Stomach (tissue), 19 donors: Measurements from ENCODE around the gene MAGIX. TPM values are rescaled to one million over a fixed set of nuclear protein-coding genes. Genes with fewer than 3 reads are reported as not detected.
A peak's percentile ranks its signal among the peaks of the same experiment; 100 is the strongest.

Experiments used
- DNase-seq, 2 donors: peaks; one replicate each; pipeline versions ENCODE4 v3.0.0 to v3.0.0-alpha.2; 2013 to 2019
- H3K27ac ChIP-seq, 5 donors: fragments of 200-600 bp in 4 of 5; sonication (generic) in 4 of 5; one replicate each; pipeline ENCODE4 v1.5.1; 2013 to 2019; ENCODE audit warnings: mild to moderate bottlenecking in 1 of 5, moderate library complexity in 1 of 5
- H3K27me3 ChIP-seq, 3 donors: fragments of 200-600 bp; sonication (generic); one replicate each; pipeline ENCODE4 v1.5.1; 2017 to 2019; ENCODE audit warnings: mixed run types in 1 of 3
- H3K36me3 ChIP-seq, 4 donors: fragments of 200-600 bp; sonication (generic); 1 replicate in 3 of 4; 2 replicates in 1 of 4; pipeline ENCODE4 v1.5.1; 2016 to 2019
- H3K4me1 ChIP-seq, 4 donors: fragments of 200-600 bp; sonication (generic); one replicate each; pipeline ENCODE4 v1.5.1; 2016 to 2019
- H3K4me3 ChIP-seq, 4 donors: fragments of 200-600 bp; sonication (generic) in 3 of 4; one replicate each; pipeline ENCODE4 v1.5.1; 2016 to 2019; ENCODE audit warnings: mild to moderate bottlenecking in 1 of 4
- H3K9me3 ChIP-seq, 4 donors: fragments of 200-600 bp; sonication (generic); one replicate each; pipeline ENCODE4 v1.5.1; 2016 to 2019
- EP300 ChIP-seq: sonication (generic); formaldehyde crosslinking; IDR thresholded peaks from one replicate; pipeline ENCODE4 v1.6.1; 2017; ENCODE audit warnings: antibody characterized with exemption
- POLR2A ChIP-seq, 4 donors: fragments of 450-650 bp; IDR thresholded peaks; one replicate each; pipeline ENCODE4 v1.6.1; 2016; ENCODE audit warnings: antibody characterized with exemption in 4 of 4, control low read depth in 2 of 4, mild to moderate bottlenecking in 1 of 4, moderate library complexity in 1 of 4
- POLR2AphosphoS5 ChIP-seq, 3 donors: sonication (generic); formaldehyde crosslinking; IDR thresholded peaks; one replicate each; pipeline ENCODE4 v1.6.1; 2016; ENCODE audit warnings: antibody characterized with exemption in 3 of 3
- WGBS, 5 donors: extraction: QIAGEN DNeasy Blood & Tissue Kit in 3 of 5; methylation state at CpG; one replicate each; pipeline versions ENCODE4 v1.1.5 to v1.1.7; 2013 to 2018; 5-methylcytosine and 5-hydroxymethylcytosine counted together
- intact Hi-C: fragments of 100-400 bp; cut with DNase I; formaldehyde crosslinking; loops from one replicate; pipeline ENCODE4 v1.15.1; 2023; ENCODE audit warnings: low total_unique reads
- long read RNA-seq, 10 donors: transcript quantifications; one replicate each; lab custom pipeline, GENCODE V29; 2026
- polyA plus RNA-seq, 3 donors: library from polyadenylated mRNA; stranded (reverse); fragments of 200-250 nt; gene quantifications; one replicate each; pipeline ENCODE4 v1.2.3, GENCODE V29; 2013
- total RNA-seq, 5 donors: library from RNA; depleted of rRNA; stranded (reverse); fragments of >200 nt; gene quantifications; one replicate each; pipeline versions ENCODE4 v1.1.0 to v1.2.3, GENCODE V29; 2014 to 2016
- TF ChIP-seq, protein P1 (sequence below), 7 experiments: fragments of 450-650 bp in 4 of 7; fragments of 200-600 bp in 3 of 7; sonication (generic) in 3 of 7; IDR thresholded peaks; one replicate each; pipeline ENCODE4 v1.5.1; 2016 to 2019; ENCODE audit warnings: antibody characterized with exemption in 7 of 7, control low read depth in 2 of 7, mild to moderate bottlenecking in 1 of 7
- donor health status: healthy with polysubstance abuse.
- donor health status: Bipolar disorder and iron deficiency.
- donor health status: healthy.

Gene MAGIX
- total RNA-seq (10 to 100 TPM in 3 of 5 donors, 1 to 10 TPM in 2; 4.7 to 43.2 (median 10.3) TPM), polyA plus RNA-seq (10 to 100 TPM; 18.9 to 41.1 (median 35.0) TPM)
- long read RNA-seq, donor 1: 0 reads
- long read RNA-seq, donor 2: 0 reads
- long read RNA-seq, donor 3: 0 reads
- long read RNA-seq, donor 4: 0 reads
- long read RNA-seq, donor 5, partial matches to known transcripts: 0 of 1 reads
- long read RNA-seq, donor 5, other reads (novel, unspliced or antisense): 0 of 1 reads
- long read RNA-seq, donor 6: 0 reads
- long read RNA-seq, donor 7, partial matches to known transcripts: 0 of 1 reads
- long read RNA-seq, donor 7, other reads (novel, unspliced or antisense): 0 of 1 reads
- long read RNA-seq, donor 8, partial matches to known transcripts: 0 of 2 reads
- long read RNA-seq, donor 8, other reads (novel, unspliced or antisense): 0 of 2 reads
- long read RNA-seq, donor 9, partial matches to known transcripts: 0 of 1 reads
- long read RNA-seq, donor 9, other reads (novel, unspliced or antisense): 0 of 1 reads
- long read RNA-seq, donor 10: 0 reads

DNA sequence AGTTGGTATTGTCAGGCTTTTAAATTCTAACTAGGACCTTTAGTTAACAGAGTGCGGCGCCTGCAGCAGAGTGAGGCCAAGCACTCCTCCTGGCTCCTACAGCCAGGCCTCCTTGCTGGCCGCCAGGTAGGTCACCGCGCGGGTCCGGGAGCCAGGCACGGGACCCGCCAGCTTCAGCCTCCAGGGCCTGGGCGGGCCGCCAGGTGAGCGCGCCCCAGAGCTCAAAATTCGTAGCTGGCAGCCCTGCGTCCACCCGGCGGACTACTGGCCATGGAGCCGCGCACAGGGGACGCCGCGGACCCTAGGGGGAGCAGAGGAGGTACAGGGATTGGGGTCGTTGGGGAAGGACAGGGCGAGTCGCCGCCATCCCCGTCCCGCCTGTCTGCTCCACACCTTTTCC is at the start of gene MAGIX:
MAGIX (plus strand) TSS at position 139 of the 400 bp plus-strand sequence; CDS start at position 271, 132 bp downstream.
- Histone ChIP-seq H3K4me1 (peaks cover 4 to 29% (median 20%) of the 10 kb centered on the region in 4 donors), H3K27me3 (no peaks in the 10 kb centered on the region), H3K27ac (peak within 1 kb of the TSS; percentile 90 to 94 (median 92)), H3K4me3 (peak within 1 kb of the TSS; percentile 38 to 45 (median 42)), H3K36me3 (no peaks in the 10 kb centered on the region), H3K9me3 (no peaks in the 10 kb centered on the region)
- intact Hi-C loops: no loop called here
- DNase-seq: peak; percentile 51 to 71
- TF ChIP-seq EP300 (no peak), POLR2A (IDR thresholded peaks at IDR 0.05) (no peak), POLR2AphosphoS5 (IDR thresholded peaks at IDR 0.05) (no peak)
- TF ChIP-seq, protein P1, sequence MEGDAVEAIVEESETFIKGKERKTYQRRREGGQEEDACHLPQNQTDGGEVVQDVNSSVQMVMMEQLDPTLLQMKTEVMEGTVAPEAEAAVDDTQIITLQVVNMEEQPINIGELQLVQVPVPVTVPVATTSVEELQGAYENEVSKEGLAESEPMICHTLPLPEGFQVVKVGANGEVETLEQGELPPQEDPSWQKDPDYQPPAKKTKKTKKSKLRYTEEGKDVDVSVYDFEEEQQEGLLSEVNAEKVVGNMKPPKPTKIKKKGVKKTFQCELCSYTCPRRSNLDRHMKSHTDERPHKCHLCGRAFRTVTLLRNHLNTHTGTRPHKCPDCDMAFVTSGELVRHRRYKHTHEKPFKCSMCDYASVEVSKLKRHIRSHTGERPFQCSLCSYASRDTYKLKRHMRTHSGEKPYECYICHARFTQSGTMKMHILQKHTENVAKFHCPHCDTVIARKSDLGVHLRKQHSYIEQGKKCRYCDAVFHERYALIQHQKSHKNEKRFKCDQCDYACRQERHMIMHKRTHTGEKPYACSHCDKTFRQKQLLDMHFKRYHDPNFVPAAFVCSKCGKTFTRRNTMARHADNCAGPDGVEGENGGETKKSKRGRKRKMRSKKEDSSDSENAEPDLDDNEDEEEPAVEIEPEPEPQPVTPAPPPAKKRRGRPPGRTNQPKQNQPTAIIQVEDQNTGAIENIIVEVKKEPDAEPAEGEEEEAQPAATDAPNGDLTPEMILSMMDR (IDR thresholded peaks at IDR 0.05): no peak
- 31 to 58% (median 52%) methylated on average over 2 to 28 of the region's 28 CpGs for WGBS, 5 donors

DNA sequence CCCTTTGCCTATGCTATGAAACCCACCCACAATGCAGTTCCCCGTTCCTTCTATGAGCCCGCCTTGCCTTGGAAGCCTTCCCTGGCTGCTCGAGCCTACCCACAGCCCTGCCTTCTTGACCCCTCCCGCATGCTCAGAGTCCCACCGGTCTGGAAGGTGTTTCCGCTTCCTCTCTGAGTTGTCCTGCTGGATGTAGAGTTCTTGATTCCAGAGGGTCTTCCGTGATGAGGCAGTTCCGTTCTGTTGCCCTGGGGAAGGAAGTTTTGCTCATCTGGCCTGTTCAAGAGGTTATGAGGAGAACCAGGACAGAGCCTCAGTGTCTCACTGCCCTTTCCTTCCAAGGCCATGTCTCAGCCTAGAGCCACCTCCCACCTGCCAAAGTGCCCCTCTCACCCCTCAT is 46.5 kb upstream of the MAGIX start:
- no peak for TF ChIP-seq POLR2AphosphoS5 (IDR thresholded peaks at IDR 0.05)
- TF ChIP-seq EP300: no peak
- TF ChIP-seq, protein P1 (IDR thresholded peaks at IDR 0.05): no peak
- TF ChIP-seq POLR2A (IDR thresholded peaks at IDR 0.05): no peak
- Histone ChIP-seq H3K4me1 (no peaks in the 10 kb centered on the region), H3K36me3 (peaks cover 17 to 93% (median 86%) of the 10 kb centered on the region in 4 donors), H3K27ac (no peak overlapping the region), H3K4me3 (no peak overlapping the region), H3K27me3 (no peaks in the 10 kb centered on the region), H3K9me3 (no peaks in the 10 kb centered on the region)
- WGBS, 5 donors: 78 to 86% (median 85%) methylated on average over 8 of the region's 8 CpGs
- intact Hi-C loops: no loop called here
- no peak for DNase-seq

DNA sequence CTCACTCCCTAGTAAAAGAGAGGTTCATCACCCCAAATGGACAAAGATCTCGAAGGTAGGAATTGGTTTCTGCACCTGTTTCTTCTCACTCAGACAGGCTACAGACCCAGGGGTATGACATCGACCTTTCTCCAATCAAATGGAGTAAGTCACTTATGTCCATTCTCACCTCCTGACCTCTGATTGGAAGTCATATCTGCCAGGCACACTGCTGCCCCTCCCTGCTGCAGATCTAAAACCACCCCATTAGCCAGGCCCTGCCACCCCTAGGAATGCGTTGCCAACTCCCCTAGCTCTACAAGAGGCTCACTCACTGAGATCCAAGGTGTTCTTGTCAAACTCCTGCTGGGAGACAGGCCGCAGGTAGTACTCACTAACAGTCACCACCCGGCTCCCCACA is 45.8 kb upstream of the MAGIX start:
- peaks cover 17 to 96% (median 89%) of the 10 kb centered on the region in 4 donors for H3K36me3 ChIP-seq
- no peaks in the 10 kb centered on the region for H3K27me3 ChIP-seq
- no peak for DNase-seq
- TF ChIP-seq EP300: no peak
- TF ChIP-seq POLR2A (IDR thresholded peaks at IDR 0.05): no peak
- TF ChIP-seq POLR2AphosphoS5 (IDR thresholded peaks at IDR 0.05): no peak
- TF ChIP-seq, protein P1 (IDR thresholded peaks at IDR 0.05): no peak
- H3K27ac ChIP-seq: no peak overlapping the region
- 75 to 100% (median 87%) methylated on average over 3 to 5 of the region's 5 CpGs for WGBS, 5 donors
- no peaks in the 10 kb centered on the region for H3K9me3 ChIP-seq
- no peak overlapping the region for H3K4me3 ChIP-seq
- H3K4me1 ChIP-seq: peaks cover 0 to under 1% (median 0%) of the 10 kb centered on the region in 4 donors
- intact Hi-C loops: no loop called here

DNA sequence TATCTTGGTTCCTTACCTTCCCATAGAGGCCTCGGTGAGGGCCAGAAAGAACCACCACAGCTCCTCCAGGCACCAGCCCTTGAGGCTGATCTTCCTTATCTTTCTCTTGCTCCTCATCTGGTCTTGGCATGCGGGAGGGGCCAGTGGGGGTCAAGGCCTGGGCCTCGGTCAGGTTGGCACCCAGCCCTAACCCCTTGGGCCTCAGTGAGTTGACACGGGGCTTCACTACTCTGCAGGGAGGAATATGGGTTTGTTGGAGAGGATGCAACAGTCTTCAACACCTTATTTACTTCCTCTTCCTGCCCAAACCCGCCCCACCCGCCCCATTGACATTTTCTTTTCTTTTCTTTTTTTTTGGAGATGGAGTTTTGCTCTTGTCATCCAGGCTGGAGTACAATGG is 45.0 kb upstream of the MAGIX start:
- TF ChIP-seq, protein P1 (IDR thresholded peaks at IDR 0.05): no peak
- TF ChIP-seq POLR2A (IDR thresholded peaks at IDR 0.05) (no peak), POLR2AphosphoS5 (IDR thresholded peaks at IDR 0.05) (no peak), EP300 (no peak)
- Histone ChIP-seq H3K9me3 (no peaks in the 10 kb centered on the region), H3K4me3 (no peak overlapping the region), H3K36me3 (peaks cover 17 to 94% (median 81%) of the 10 kb centered on the region in 4 donors), H3K27me3 (no peaks in the 10 kb centered on the region), H3K4me1 (peaks cover 0 to 9% (median 7%) of the 10 kb centered on the region in 4 donors), H3K27ac (no peak overlapping the region)
- 61 to 73% (median 69%) methylated on average over 3 to 6 of the region's 6 CpGs for WGBS, 5 donors
- intact Hi-C loops: no loop called here
- no peak for DNase-seq
